ENCODE measurements around the gene NFATC1.

Gene NFATC1

DNA sequence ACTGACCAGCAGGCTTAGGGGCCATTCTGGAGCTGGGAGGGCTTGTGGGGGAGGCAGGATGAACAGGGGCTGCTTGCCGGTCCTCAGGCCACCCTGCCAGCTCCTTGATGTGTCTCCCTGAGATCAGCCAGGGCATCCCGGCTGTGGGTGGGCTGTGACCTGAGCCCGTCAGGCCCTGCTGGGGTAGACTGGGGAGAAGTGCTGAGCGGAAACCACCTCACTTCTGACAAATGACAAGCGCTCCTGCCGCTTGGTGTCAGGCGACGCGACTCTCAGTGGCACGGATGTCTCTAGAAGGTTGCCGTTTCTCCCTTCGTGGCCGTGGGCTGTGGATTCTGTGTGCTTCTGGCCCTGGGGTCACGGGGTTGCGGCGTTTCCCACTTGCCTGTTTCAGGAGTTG lies 45.7 kb downstream of the NFATC1 start:
- no peak for DNase-seq (ENCODE audit: low read depth)

DNA sequence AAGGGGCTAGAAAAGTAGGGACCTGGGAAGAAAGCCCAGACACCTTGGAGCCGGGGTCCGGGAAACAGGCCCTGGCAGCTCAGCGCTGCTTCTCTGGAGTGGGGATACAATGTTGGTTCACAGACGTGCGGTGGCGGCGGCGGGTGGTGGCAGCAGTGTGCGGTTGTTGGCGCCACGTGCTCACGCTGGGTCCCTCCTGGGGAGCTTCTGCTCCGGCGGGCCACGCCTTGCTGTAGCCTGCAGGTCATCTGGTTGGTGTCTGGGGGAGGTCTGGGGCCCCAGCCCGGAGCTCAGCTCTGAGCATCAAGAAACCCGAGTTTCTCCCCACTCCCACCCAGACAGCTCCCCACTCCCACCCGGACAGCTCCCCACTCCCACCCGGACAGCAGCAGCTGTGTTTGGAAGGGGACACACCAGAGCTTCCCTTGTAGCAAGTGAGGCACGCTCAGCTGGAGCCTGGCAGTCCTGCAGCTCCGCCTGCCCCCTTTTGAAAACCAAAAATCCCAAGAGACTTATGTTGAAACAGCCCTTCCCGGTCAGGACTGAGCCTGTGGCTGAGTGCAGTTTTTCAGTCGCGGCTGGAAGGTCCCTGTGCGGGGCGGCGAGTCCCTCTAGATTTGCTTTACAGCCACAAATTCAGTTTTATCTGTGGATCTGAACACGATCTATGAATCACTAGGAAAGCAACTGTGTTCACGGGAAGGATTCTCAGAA lies 46.9 kb downstream of the NFATC1 start:
- DNase-seq (ENCODE audit: low read depth) = no peak

DNA sequence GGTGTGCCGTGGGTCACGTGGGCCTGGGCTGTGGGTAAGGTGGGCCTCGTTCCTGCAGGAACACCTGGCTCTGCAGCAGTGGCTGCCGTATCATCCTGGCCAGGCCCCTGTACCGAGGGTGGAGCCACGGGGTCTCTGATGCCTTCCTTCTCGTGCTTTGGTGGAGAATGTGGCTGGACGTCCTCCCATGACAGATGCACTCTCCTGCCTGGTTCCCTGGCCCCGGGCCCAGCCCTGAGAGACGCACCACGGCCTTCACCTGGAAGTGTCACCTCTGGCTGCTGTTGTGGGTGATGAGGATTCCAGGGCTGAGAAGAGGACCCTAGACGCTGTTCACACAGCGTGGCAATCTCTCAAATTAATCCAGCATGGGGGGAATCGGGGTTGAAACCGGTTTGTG lies 49.5 kb downstream of the NFATC1 start:
- DNase-seq (ENCODE audit: low read depth) = no peak

DNA sequence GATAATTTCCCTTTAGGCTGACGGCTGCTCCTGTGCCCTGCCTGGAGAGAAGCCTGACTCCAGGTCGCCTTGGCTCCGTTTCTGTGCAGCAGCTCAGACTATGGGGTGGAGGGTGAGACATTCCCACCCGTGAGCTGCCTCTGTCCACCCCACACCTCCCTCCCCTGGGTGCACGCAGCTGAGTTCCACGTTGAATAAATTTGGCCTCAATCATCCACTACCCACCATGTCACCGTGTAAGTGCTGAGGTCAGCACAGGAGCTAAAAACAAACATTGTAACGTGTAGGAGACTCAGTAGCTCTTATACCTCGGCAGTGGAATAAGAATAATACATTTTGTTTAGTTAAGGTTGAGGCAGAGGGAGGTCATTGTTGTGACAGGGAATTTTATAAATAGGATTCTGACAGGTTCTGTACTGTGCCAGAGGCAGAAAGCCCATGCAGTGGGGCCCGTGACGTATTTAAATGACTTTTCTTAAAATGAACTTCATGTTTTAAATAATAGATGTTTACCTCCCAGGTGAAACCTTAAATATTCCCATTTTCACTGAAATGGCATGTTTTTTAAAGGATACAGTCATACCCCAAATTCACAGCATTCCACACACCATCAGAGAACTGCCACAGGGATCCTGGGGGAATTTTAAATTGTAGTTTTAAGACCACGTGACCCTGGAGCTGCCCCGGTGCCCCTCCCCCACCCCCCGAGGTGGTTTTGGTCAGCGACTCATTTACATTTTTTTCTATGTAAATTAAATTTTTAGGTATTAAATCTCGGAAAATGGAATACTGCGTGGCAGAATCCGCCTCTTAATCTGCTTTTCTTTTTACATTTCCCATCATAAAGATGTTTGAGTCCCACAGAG lies 50.2 kb downstream of the NFATC1 start:
- DNase-seq (ENCODE audit: low read depth) = no peak

DNA sequence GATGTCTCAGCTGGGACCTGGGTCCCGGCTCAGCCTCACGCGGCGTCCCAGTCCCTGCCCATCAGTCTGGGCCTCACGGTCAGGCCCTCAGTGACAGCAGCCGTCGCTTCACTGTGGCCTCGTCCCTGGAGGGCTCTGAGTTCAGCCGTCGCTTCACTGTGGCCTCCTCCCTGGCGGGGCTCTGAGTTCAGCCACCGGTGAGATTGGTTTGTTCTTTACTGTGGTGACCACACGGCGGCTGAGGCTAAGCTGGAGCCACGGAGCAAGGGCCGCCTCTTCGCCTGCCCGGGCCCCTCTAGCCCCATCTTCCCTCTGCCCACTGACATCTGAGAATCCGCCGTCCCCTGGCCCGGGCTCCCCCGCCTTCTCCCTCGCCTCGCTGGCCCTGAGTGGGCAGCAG lies 51.2 kb downstream of the NFATC1 start:
- DNase-seq (ENCODE audit: low read depth) = no peak

DNA sequence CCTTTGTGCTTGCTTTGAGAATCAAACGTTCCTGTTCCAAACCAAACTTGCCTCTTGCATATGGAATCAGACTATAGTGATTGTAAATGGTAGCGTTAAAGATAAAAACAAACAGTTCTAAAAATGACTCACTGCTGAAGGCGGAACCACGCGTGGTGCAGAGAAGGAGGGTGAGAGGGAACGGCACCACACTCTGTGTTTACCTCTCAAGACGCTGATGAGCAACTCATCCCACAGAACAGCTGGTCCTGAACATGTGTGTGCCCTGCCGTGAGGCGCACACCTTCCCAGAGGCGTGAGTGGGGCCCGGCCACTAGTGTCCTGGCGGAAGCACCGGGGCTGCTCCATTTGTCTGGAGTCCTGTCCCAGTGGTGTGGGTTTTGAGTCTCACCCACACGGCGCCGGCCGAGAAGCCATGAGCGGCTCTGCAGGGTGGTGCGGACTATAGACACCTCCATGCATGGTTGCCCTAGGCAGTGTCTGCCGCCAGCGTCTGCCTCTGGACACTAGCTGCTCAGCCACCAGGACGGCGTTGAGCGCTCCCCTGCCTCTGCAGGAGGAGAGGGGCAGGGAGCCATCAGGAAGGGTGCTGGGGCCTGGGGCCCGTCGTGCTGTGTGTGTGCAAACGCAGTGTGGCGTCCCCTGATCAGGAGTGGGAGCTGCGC lies 52.1 kb downstream of the NFATC1 start:
- no peak for DNase-seq (ENCODE audit: low read depth)

DNA sequence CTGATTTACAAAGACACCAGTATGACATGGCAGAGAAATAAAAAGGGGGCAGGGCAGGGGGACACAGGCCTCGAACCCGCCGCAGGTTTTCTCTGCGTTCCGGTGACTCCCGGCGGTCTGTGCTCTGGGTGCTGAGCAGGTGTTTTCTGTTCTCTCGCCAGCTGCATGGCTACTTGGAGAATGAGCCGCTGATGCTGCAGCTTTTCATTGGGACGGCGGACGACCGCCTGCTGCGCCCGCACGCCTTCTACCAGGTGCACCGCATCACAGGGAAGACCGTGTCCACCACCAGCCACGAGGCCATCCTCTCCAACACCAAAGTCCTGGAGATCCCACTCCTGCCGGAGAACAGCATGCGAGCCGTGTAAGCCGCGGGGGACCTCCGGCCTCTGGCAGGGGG lies 52.9 kb downstream of the NFATC1 start:
- DNase-seq (ENCODE audit: low read depth) = no peak

DNA sequence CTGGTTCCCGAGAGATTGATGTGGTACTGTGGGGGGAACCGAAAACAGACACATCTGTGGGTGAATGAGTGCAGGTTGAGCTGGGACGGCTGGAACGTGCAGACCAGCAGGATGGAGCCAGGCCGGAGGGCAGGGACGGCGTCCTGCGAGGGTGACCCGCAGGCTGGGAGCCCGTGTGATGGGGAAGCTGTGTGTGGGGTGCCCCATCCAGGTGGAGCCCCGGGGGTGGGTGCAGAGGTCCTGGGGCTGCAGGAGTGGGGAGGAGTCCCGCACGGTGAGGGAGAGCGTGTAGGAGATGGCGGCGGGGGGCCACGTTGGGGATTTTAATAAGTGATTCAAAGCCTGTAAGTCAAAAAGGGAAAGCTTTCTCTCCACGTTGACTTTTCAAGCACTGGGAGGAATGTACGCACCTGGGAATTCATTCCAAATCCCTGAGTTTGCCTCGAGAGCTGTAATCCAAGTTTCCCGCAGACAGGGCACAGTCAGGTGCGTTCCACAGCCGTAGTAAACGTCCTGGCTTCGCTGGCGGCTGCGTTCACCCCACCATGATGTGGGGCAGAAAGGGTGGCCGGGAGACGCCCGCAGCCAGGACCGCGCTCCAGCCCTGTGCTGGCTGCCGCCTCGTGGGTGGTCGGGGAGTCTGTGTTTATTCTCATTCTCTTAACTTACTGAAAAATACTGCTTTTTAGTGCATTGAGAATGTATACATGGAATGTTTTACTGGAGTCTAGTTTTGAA lies 54.0 kb downstream of the NFATC1 start:
- no peak for DNase-seq (ENCODE audit: low read depth)

DNA sequence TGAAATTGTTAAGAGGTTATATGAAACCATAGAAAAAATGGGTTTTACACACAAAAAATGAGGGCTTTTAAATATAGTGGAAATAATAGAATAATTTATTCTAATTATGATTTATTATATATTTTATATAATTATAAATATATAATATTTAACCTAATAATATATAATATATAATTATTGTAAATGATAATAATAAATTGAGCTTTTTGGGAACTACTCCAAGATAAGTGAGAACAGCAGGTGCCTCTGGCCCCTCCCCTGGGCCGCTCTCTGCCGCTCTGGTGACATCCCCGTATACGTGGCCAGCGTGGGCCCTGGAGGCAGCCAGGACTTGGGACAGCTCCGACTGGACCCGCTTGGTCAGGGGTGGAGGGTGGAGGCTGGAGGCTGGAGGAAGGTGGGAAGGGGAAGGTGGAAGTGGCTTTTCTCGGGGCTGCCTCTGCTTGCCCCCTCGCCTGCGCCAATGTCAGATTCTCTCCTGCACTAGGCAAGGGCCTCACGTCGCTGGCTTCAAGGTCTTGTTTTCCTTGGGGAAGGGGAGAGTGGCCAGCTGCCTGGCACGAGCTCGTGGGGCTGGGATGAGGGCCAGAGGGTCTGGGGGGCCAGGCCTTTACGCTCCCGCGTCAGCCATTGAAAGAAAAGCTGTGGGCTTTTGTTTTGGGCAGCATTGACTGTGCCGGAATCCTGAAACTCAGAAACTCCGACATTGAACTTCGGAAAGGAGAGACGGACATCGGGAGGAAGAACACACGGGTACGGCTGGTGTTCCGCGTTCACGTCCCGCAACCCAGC lies 54.8 kb downstream of the NFATC1 start:
- no peak for DNase-seq (ENCODE audit: low read depth)

DNA sequence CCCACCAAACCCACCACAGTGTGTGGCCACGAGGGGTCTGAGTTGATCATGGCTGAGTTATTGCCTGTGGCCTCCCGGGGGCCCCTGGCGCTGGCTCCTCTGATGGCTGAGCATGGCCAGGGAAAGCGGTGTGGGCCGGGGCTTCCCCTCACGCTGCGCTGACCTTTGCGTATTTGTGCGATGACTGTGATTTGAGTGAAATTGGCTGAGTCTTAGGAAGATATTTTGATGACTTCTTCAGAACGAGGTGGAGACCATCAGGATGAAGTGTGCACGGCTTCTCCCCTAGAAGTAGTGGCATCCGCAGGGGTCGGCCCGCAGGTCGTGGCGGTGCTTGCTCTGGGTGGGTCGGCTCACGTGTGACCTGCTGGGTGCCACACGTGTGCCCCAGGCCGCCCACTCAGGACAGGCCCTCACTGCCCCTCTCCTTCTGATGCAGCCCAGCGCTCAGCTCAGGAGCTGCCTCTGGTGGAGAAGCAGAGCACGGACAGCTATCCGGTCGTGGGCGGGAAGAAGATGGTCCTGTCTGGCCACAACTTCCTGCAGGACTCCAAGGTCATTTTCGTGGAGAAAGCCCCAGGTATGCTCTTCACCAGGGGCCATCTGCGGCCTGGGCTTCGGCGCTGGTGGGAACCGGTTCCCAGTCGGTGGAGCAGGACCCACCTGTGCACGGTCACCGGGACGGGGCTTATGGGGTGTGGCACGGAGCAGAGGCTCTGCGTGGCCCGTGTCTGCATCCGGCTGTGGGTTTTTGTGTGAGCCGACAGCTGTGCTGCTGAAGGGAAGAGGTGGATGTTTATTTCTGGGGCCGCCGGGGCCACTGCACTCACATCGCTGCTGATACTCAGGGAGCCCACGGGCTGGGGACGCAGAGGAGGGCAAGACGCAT lies 55.8 kb downstream of the NFATC1 start:
- no peak for DNase-seq (ENCODE audit: low read depth)

DNA sequence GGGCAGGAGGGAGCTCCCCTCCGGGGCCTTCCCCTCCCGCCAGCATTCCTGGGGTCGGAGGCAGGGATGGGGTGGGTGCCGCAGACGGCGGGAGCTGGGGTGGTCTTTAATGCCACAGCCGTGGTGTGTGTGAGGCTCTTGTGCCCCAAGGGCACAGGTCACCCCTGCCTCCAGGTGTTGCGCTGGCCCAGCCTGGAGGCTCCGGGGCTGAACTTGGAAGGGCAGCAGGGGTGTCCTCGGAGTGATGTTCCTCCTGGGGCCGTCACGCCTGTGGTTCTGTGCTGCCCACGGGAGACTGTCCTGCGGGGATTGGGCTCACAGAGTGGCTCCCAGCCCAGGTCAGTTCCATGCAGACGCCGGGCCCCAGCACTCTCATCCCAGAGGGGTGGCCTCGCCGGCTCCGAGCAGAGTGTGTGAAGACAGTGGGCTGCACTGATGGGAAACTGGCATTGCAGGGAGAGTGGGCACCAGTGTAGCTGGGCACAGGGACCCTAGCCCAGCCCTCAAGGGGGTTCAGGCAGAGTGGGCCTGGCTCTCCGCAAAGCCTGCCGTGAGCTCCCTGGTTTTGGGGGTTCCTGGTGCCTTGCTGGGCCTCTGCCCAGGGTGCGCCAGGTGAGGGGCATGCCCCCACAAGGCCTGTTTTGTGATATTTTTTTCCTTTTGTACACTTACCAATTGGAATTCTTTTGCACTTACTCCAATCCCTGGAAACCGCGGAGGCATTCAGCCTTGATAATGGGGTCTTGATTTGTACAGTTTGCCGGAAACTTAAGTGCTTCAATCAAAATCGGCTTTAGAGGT lies 56.7 kb downstream of the NFATC1 start:
- no peak for DNase-seq (ENCODE audit: low read depth)

DNA sequence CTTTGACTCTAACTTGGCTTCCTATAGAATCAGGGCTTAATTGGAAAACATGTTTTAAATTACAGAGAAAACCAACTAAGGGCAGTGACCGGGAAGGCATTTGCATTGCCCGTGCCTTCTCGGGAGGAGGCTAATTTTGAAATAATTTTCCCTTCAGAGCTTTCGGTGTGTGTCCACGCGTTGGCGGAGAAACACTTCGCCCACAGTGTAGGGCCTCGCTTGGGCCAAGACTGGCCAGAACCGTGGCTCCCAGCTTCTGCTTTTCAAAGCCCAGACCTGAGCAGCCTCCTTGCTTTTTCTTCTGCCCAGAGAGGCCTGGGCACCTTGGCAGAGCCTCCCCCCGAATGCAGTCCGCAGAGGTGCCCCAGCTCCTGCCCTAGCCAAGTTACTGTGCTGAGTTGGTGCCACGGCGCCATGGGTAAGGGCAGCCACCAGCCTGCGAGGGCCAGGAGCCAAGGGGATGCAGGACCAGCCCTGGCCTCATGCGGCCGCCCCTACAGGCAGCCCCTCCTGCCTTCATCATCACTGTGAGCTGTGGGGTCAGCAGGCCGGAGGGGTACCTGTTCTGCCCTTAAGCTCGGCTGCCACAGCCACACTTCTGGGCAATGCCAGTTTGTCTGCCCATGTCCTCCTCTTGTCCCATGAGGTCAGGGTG lies 57.4 kb downstream of the NFATC1 start:
- DNase-seq (ENCODE audit: low read depth) = no peak

DNA sequence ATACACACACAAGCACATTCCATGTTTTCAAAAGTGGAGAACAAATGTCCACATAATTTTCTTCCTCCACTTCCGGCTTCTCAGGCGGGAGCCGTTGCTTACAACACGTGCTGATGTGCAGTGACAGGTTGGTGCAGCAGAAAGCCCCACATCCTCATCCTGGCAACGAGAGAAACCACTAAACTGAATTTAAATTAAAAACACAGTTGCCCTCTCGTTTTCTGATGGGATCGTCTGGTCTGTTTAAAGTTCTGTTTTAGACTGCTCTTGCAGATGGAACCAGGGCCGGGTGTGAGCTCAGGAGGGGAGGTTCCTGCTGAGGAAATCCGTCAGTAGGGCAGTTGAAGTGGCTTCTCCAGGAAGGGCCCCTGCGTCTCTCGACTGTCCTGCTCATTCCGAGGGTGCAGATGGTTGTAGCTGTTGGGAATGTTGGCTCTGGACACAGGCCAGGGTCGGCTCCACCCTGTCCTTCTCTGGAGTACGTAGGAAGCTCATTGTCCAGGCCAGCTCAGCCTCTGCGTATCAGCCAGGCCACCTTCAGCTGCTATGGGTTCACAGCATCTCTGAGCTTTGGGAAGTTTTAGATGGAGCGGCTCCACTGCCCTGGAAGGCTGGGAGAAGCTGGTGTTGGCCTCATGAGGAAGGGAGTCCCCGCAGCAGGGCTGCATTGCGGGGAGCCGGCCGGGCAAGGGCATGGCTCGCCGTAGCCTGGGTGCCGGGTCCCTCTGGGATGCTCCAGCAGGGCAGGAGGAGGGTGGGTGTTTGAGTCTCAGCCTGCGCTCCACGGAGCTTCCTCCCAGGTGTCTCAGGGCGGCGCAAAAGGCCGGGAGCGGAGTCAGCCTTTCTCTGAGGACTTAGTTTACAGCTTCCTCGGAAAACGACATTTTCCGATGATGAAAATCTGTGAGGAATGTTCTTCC lies 58.3 kb downstream of the NFATC1 start:
- no peak for DNase-seq (ENCODE audit: low read depth)

DNA sequence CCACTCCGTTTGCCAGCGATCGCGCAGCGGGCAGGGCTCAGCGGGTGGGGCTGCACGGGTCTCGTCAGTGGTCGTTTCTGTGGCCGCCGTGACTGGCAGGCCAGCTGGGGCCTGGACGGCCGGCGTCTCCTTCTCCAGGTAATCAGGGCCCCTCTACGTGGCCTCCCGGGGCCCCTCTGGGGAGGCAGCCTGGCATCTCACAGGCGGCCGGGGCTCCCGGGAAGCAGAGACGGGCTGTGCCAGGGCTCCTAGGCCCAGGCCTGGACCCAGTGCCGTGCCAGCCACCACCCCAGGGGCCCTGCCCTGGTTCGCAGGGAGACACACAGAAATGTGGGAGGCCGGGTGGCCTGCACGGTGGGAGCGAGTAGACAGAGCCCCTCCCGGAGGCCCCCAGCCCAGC lies 59.5 kb downstream of the NFATC1 start:
- DNase-seq (ENCODE audit: low read depth) = no peak

DNA sequence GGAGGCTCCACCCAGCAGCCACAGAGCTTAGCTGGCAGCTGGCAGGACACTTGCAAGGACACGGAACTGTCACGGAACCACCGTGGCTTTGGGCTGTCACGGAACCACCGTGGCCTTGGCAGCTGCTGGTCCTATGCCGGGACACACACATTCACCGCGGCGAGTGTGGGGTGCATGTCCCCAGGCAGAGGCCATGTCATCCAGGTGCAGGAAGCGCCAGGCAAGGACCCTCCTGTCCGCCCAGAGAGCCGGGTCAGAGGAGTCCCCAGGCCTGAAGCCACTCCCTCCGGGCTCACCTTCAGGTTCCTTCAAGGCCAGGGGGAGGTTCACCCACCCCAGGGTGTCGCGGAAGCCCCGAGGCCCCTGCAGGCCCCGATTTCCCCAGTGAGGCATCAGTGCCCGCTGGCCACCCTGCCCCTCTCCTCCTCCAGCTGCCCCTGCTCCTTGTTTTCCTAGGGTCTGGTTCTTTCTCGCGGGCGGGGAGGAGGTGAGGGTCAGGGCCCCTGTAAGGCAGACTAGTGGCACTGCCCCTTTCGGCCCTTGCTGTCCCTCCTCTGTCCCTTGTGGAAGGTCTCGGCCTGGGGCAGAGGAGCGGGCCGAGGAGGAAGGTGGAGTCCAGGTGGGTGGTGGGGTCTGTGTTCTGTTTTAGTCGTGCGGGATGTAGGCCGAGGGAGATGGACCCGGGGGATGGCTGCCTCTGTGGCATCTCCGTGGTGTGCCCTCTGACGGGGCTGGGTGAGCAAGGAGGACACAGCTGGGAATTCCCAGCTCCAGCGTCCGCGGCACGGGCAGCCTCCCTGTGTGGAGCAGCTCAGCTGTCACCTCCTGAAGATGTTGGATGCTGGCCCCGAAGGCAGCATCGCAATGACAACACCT lies 60.6 kb downstream of the NFATC1 start:
- DNase-seq (ENCODE audit: low read depth) = no peak

DNA sequence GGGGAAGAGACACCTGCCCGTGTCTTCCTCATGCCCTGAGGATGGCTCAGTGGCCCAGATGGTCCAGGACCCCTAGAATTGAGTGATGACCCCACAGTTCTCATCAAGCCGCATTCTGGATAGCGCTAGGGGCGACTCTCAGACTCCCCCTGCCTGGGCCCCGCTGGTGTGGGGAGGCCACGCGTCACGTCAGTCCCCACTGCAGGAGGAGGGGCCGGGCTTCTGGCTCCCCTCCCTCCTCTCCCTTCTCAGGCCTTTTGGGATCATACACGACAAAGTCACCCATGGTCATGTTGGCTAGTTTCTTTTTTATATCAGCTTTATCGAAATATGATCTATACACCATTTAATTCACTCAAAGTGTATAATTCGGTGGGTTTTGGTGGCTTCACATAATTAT lies 61.5 kb downstream of the NFATC1 start:
- no peak for DNase-seq (ENCODE audit: low read depth)

DNA sequence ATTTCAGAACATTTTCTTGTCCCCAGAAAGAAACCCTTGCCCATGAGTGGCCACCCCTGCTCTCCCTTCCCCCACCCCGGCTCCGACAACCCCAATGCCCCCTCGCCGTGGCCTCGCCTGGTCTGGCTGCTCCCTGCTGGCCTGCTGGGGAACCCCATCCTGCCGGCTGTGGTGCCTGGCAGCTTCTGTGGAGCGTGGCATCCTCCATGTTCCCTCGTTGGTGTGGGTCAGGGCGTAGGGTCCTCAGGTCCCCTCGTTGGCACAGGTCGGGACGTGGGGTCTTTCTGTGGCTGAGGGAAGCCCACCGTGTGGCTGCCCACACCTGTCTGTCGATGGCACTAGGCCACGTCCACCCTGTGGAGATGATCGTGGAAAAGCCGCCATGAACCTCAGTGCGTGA lies 61.9 kb downstream of the NFATC1 start:
- DNase-seq (ENCODE audit: low read depth) = no peak
